GM23338 (cell line): Measurements from ENCODE around the gene FABP6. TPM values are rescaled to one million over a fixed set of nuclear protein-coding genes. Genes with fewer than 3 reads are reported as not detected.

Source experiments
- ATAC-seq: fragments of 200-7000 bp; cut with Tn5 transposase; 3 replicates; pipeline ENCODE4 v1.9.1; 2020
- DNase-seq: peaks from one replicate; pipeline ENCODE4 v3.0.0-alpha.2; 2015; ENCODE audit warnings: low spot score
- H2AFZ ChIP-seq: fragments of 200-600 bp; sonication (generic); 2 replicates; pipeline ENCODE4 v1.8.0; 2016; ENCODE audit warnings: antibody characterized with exemption, mild to moderate bottlenecking, moderate library complexity
- H3F3A ChIP-seq: fragments of 200-600 bp; sonication (generic); replicated peaks from 2 replicates; pipeline ENCODE4 v1.8.0; 2017; ENCODE audit warnings: antibody characterized with exemption, mixed run types, low read depth
- H3K27ac ChIP-seq: fragments of 200-600 bp; sonication (generic); 2 replicates; pipeline ENCODE4 v1.6.1; 2016; ENCODE audit warnings: low read depth
- H3K27me3 ChIP-seq: fragments of 200-600 bp; sonication (generic); 2 replicates; pipeline ENCODE4 v1.8.0; 2016; ENCODE audit warnings: mild to moderate bottlenecking, mixed run types, moderate library complexity; ENCODE audit not compliant: insufficient read depth
- H3K36me3 ChIP-seq: fragments of 200-600 bp; sonication (generic); 2 replicates; pipeline ENCODE4 v1.8.0; 2016; ENCODE audit warnings: mild to moderate bottlenecking; ENCODE audit not compliant: insufficient read depth
- H3K4me1 ChIP-seq: fragments of 200-600 bp; sonication (generic); 2 replicates; pipeline ENCODE4 v1.8.0; 2016; ENCODE audit warnings: mild to moderate bottlenecking, moderate library complexity; ENCODE audit not compliant: insufficient read depth
- H3K4me2 ChIP-seq: fragments of 200-600 bp; sonication (generic); 2 replicates; pipeline ENCODE4 v1.7.1; 2017; ENCODE audit warnings: mixed run types
- H3K4me3 ChIP-seq: fragments of 200-600 bp; sonication (generic); 2 replicates; pipeline ENCODE4 v1.6.1; 2016; ENCODE audit warnings: mixed run types
- H3K79me2 ChIP-seq: fragments of 200-600 bp; sonication (generic); replicated peaks from 2 replicates; pipeline ENCODE4 v1.8.0; 2017; ENCODE audit warnings: mild to moderate bottlenecking; ENCODE audit not compliant: insufficient read depth
- H3K9me2 ChIP-seq: fragments of 200-600 bp; sonication (generic); 2 replicates; pipeline ENCODE4 v1.8.0; 2017; ENCODE audit not compliant: insufficient read depth
- H4K20me1 ChIP-seq: fragments of 200-600 bp; sonication (generic); replicated peaks from 2 replicates; pipeline ENCODE4 v1.8.0; 2017; ENCODE audit warnings: mild to moderate bottlenecking; ENCODE audit not compliant: insufficient read depth
- H3K27ac Mint-ChIP-seq: 2 replicates; pipeline ENCODE4 v1.8.0; 2020; ENCODE audit warnings: inconsistent platforms, mild to moderate bottlenecking, moderate library complexity, mixed read lengths
- H3K27me3 Mint-ChIP-seq: 3 replicates; pipeline ENCODE4 v1.8.0; 2022; ENCODE audit warnings: low read depth, mild to moderate bottlenecking, moderate library complexity, mixed read lengths, inconsistent platforms; ENCODE audit not compliant: insufficient read depth, poor library complexity
- H3K36me3 Mint-ChIP-seq: 3 replicates; pipeline ENCODE4 v1.8.0; 2021; ENCODE audit warnings: low read depth, mild to moderate bottlenecking, inconsistent platforms, moderate library complexity, mixed read lengths
- H3K4me1 Mint-ChIP-seq: 3 replicates; pipeline ENCODE4 v1.8.0; 2020; ENCODE audit warnings: mild to moderate bottlenecking, inconsistent platforms, mixed read lengths
- H3K4me3 Mint-ChIP-seq: 3 replicates; pipeline ENCODE4 v1.8.0; 2021; ENCODE audit warnings: moderate library complexity, mild to moderate bottlenecking, inconsistent platforms, mixed read lengths
- H3K9me3 Mint-ChIP-seq: 3 replicates; pipeline ENCODE4 v1.8.0; 2020; ENCODE audit warnings: moderate library complexity, mild to moderate bottlenecking, inconsistent platforms, mixed read lengths
- CREB1 ChIP-seq: fragments of 250-450 bp; sonication (Bioruptor Pico); IDR thresholded peaks from 2 replicates; pipeline ENCODE4 v1.5.0; 2020; ENCODE audit warnings: low read depth, mild to moderate bottlenecking, moderate library complexity
- CTCF ChIP-seq, 2 experiments: fragments of 200-600 bp in 1 of 2; sonication (generic) in 1 of 2; conservative IDR thresholded peaks; 2 replicates each; pipeline versions ENCODE4 v1.5.1 to v1.6.1; 2016 to 2017; ENCODE audit warnings: antibody characterized with exemption in 2 of 2, low read depth in 2 of 2, mild to moderate bottlenecking in 2 of 2, moderate library complexity in 1 of 2
- ETS1 ChIP-seq: IDR thresholded peaks from 2 replicates; pipeline ENCODE4 v1.6.1; 2016; ENCODE audit warnings: antibody characterized with exemption
- EZH2 ChIP-seq: fragments of 200-600 bp; sonication (generic); IDR thresholded peaks from one replicate; pipeline ENCODE4 v1.8.0; 2017; ENCODE audit warnings: antibody characterized with exemption, mild to moderate bottlenecking, low read depth; ENCODE audit not compliant: unreplicated experiment
- EZH2phosphoT487 ChIP-seq: fragments of 200-600 bp; sonication (generic); IDR thresholded peaks from one replicate; pipeline ENCODE4 v1.8.1; 2018; ENCODE audit warnings: antibody characterized with exemption; ENCODE audit not compliant: unreplicated experiment
- JUNB ChIP-seq: IDR thresholded peaks from one replicate; pipeline ENCODE4 v1.6.1; 2016; ENCODE audit warnings: antibody characterized with exemption; ENCODE audit not compliant: unreplicated experiment
- NANOG ChIP-seq: IDR thresholded peaks from 2 replicates; pipeline ENCODE4 v1.6.1; 2016; ENCODE audit warnings: antibody characterized with exemption, borderline replicate concordance
- POLR2AphosphoS5 ChIP-seq: IDR thresholded peaks from 2 replicates; pipeline ENCODE4 v1.6.1; 2016; ENCODE audit warnings: antibody characterized with exemption, low read depth
- REST ChIP-seq: IDR thresholded peaks from one replicate; pipeline ENCODE4 v1.6.1; 2018; ENCODE audit warnings: antibody characterized with exemption; ENCODE audit not compliant: unreplicated experiment
- STAT1 ChIP-seq: IDR thresholded peaks from one replicate; pipeline ENCODE4 v1.6.1; 2016; ENCODE audit warnings: antibody characterized with exemption; ENCODE audit not compliant: unreplicated experiment
- ZNF114 ChIP-seq: fragments of 250-450 bp; sonication (Bioruptor Pico); IDR thresholded peaks from 2 replicates; pipeline ENCODE4 v1.5.0; 2020; ENCODE audit warnings: mild to moderate bottlenecking, moderate library complexity
- ZNF331 ChIP-seq: fragments of 250-450 bp; sonication (Bioruptor Pico); IDR thresholded peaks from 2 replicates; pipeline ENCODE4 v1.5.0; 2020; ENCODE audit warnings: low read depth, mild to moderate bottlenecking, moderate library complexity
- ZNF462 ChIP-seq: fragments of 250-450 bp; sonication (Bioruptor Pico); IDR thresholded peaks from 2 replicates; pipeline ENCODE4 v1.5.0; 2020; ENCODE audit warnings: mild to moderate bottlenecking, moderate library complexity
- polyA plus RNA-seq: library from polyadenylated mRNA; unstranded; fragments of >200 nt; fragmentation: Nextera tagmentation; extraction: Ambion mirVana; gene quantifications from 2 replicates; pipeline ENCODE4 v1.2.1, GENCODE V29; 2016
- total RNA-seq: library from RNA; depleted of rRNA; stranded (reverse); fragments of >200 nt; shearing (Covaris generic); gene quantifications from 2 replicates; pipeline ENCODE4 v1.2.3, GENCODE V29; 2014

FABP6 gene
- total and polyA plus RNA-seq, 2 experiments from 2014 or later, result 2.2 to 7.5 TPM

- H3K36me3 ChIP-seq, result 0 out of 2 replicates have a peak, but pooled peaks cover 12% of the 10 kb centered on the region
- H3K4me3 ChIP-seq, result no peak overlapping the region
- peaks cover 42% of the 10 kb centered on the region for H3K36me3 Mint-ChIP-seq
- H3K9me2 ChIP-seq, result no peaks in the 10 kb centered on the region
- no peaks in the 10 kb centered on the region for H3K27me3 Mint-ChIP-seq
- peaks cover 2% of the 10 kb centered on the region; the same call in 1 of the 2 replicates for H3K79me2 ChIP-seq
- DNase-seq (no peak), ATAC-seq (no peak)
- H3F3A ChIP-seq, result peaks cover 5% of the 10 kb centered on the region; the same call in 1 of the 2 replicates
- peaks cover 43% of the 10 kb centered on the region for H3K4me1 Mint-ChIP-seq
- peaks cover 31% of the 10 kb centered on the region for H3K4me1 ChIP-seq
- H3K27ac ChIP-seq, result peak overlapping the region; percentile 66
- H3K9me3 Mint-ChIP-seq, result no peaks in the 10 kb centered on the region
- TF ChIP-seq POLR2AphosphoS5, result no peak
- no peak for TF ChIP-seq ZNF331 (CRISPR knock-in tag)
- no peak for TF ChIP-seq ZNF462 (CRISPR knock-in tag)
- TF ChIP-seq ZNF114 (CRISPR knock-in tag), result no peak
- TF ChIP-seq STAT1, result no peak
- no peak for TF ChIP-seq NANOG
- TF ChIP-seq CREB1 (CRISPR knock-in tag), result no peak
- no peak for TF ChIP-seq EZH2phosphoT487
- no peak for TF ChIP-seq JUNB
- no peak for TF ChIP-seq ETS1
- no peak for TF ChIP-seq EZH2
- TF ChIP-seq REST, result no peak
- no peak for TF ChIP-seq CTCF (conservative IDR thresholded peaks at IDR 0.05; ENCODE audit: low read depth in 2 of 2)
- H3K27me3 ChIP-seq, result no peaks in the 10 kb centered on the region
- no peak overlapping the region for H3K4me3 Mint-ChIP-seq
- H3K27ac Mint-ChIP-seq, result peak overlapping the region; percentile 20; the same call in 1 of the 2 replicates
- H2AFZ ChIP-seq, result no peak overlapping the region
- no peak overlapping the region for H3K4me2 ChIP-seq
- no peaks in the 10 kb centered on the region for H4K20me1 ChIP-seq
These were observed 45.2 kb downstream of the FABP6 start for GRCh38 chr5:160274483-160274931.
